SU-DHL-6 (cell line): Measurements from ENCODE around the gene DCTN1.

Source experiments
- H2AFZ ChIP-seq: fragments of 200-600 bp; sonication (generic); 2 replicates; pipeline ENCODE4 v1.6.1; 2014; ENCODE audit warnings: low read depth, mild to moderate bottlenecking, moderate library complexity, mixed read lengths, antibody characterized with exemption, low read length; ENCODE audit not compliant: severe bottlenecking
- H3F3A ChIP-seq: fragments of 200-600 bp; shearing (Covaris generic); 2 replicates; pipeline ENCODE4 v1.6.0; 2016; ENCODE audit warnings: antibody characterized with exemption, mild to moderate bottlenecking; ENCODE audit not compliant: insufficient read depth
- H3K27ac ChIP-seq: fragments of 200-600 bp; sonication (generic); 2 replicates; pipeline ENCODE4 v1.5.1; 2016; ENCODE audit warnings: low read depth, mild to moderate bottlenecking, low read length, moderate library complexity, mixed read lengths
- H3K27me3 ChIP-seq: fragments of 200-600 bp; sonication (generic), shearing (Covaris generic); 2 replicates; pipeline ENCODE4 v1.6.0; 2014; ENCODE audit warnings: mild to moderate bottlenecking, low read length
- H3K36me3 ChIP-seq: fragments of 200-600 bp; sonication (generic); 2 replicates; pipeline ENCODE4 v1.6.1; 2014; ENCODE audit warnings: mild to moderate bottlenecking, low read length, mixed read lengths
- H3K4me2 ChIP-seq: fragments of 300-600, 200-600 bp; shearing (Covaris generic), sonication (generic); 2 replicates; pipeline ENCODE4 v1.6.0; 2014; ENCODE audit warnings: low read length, low read depth, mild to moderate bottlenecking; ENCODE audit not compliant: poor library complexity, severe bottlenecking
- H3K4me3 ChIP-seq: fragments of 200-600 bp; sonication (generic); 2 replicates; pipeline ENCODE4 v1.5.1; 2014; ENCODE audit warnings: antibody characterized with exemption, low read length, mild to moderate bottlenecking, mixed read lengths; ENCODE audit not compliant: insufficient read depth, poor library complexity, severe bottlenecking
- H3K79me2 ChIP-seq: fragments of 200-600 bp; sonication (generic); 2 replicates; pipeline ENCODE4 v1.6.1; 2014; ENCODE audit warnings: mild to moderate bottlenecking, low read length, moderate library complexity; ENCODE audit not compliant: insufficient read depth
- H3K9ac ChIP-seq: fragments of 200-600 bp; sonication (generic); 2 replicates; pipeline ENCODE4 v1.7.0; 2014; ENCODE audit warnings: mild to moderate bottlenecking, low read length
- H3K9me2 ChIP-seq: fragments of 200-600 bp; sonication (generic); replicated peaks from 2 replicates; pipeline ENCODE4 v1.6.1; 2014; ENCODE audit warnings: low read length; ENCODE audit not compliant: insufficient read depth
- H3K9me3 ChIP-seq: fragments of 200-600 bp; sonication (generic); 2 replicates; pipeline ENCODE4 v1.6.1; 2014; ENCODE audit warnings: low read length, mixed read lengths; ENCODE audit not compliant: insufficient read depth
- H4K20me1 ChIP-seq: fragments of 200-600 bp; sonication (generic); 2 replicates; pipeline ENCODE4 v1.6.1; 2014; ENCODE audit warnings: low read depth, mild to moderate bottlenecking, antibody characterized with exemption, low read length, moderate library complexity, mixed read lengths
- EZH2phosphoT487 ChIP-seq: fragments of 200-600 bp; sonication (generic), shearing (Covaris generic); conservative IDR thresholded peaks from 2 replicates; pipeline ENCODE4 v1.6.1; 2018; ENCODE audit warnings: mild to moderate bottlenecking, antibody characterized with exemption, low read length, moderate library complexity, mixed read lengths
- TF ChIP-seq, protein P1 (sequence below): fragments of 200-600 bp; sonication (generic); IDR thresholded peaks from one replicate; pipeline ENCODE4 v1.5.1; 2017; ENCODE audit warnings: antibody characterized with exemption, mild to moderate bottlenecking, low read length, moderate library complexity; ENCODE audit not compliant: insufficient read depth, poor library complexity, severe bottlenecking

The DCTN1 gene

DNA sequence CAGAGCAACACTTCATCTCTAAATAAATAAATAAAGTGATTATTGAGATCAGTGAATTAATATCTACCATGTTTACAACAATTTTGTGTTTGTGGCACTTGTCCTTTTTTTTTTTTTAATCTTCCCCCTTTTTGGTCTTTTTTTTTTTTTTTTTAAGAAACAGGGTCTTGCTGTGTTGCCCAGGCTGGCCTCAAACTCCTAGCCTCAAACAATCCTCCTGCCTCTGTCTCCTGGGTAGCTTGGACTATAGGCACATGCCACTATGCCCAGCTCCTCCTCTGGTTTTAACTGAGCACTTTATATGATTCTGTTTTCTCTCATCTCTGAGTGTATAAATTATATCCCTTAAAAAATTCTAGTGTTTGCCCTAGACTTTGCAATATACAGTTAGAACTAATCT, 67.2 kb downstream of the DCTN1 start:
- Histone ChIP-seq H3K27me3 (no peaks in the 10 kb centered on the region), H3K9me3 (no peaks in the 10 kb centered on the region), H3K27ac (no peak overlapping the region), H3F3A (no peaks in the 10 kb centered on the region), H3K9ac (no peak overlapping the region), H4K20me1 (no peaks in the 10 kb centered on the region), H3K36me3 (no peaks in the 10 kb centered on the region), H3K9me2 (no peaks in the 10 kb centered on the region), H3K4me2 (no peak overlapping the region), H3K79me2 (no peaks in the 10 kb centered on the region), H3K4me3 (no peak overlapping the region), H2AFZ (no peak overlapping the region)
- TF ChIP-seq, protein P1, sequence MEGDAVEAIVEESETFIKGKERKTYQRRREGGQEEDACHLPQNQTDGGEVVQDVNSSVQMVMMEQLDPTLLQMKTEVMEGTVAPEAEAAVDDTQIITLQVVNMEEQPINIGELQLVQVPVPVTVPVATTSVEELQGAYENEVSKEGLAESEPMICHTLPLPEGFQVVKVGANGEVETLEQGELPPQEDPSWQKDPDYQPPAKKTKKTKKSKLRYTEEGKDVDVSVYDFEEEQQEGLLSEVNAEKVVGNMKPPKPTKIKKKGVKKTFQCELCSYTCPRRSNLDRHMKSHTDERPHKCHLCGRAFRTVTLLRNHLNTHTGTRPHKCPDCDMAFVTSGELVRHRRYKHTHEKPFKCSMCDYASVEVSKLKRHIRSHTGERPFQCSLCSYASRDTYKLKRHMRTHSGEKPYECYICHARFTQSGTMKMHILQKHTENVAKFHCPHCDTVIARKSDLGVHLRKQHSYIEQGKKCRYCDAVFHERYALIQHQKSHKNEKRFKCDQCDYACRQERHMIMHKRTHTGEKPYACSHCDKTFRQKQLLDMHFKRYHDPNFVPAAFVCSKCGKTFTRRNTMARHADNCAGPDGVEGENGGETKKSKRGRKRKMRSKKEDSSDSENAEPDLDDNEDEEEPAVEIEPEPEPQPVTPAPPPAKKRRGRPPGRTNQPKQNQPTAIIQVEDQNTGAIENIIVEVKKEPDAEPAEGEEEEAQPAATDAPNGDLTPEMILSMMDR, result no peak
- no peak for TF ChIP-seq EZH2phosphoT487
